NCI-H748 treated with DMSO at 0.1 percent for 48 hours (cell line): ENCODE measurements around the gene ATP6V0B.
A peak's percentile ranks its signal among the peaks of the same experiment; 100 is the strongest.

Source experiments
- DNase-seq: peaks from one replicate; lab custom pipeline; 2025; lab: John Stamatoyannopoulos, UW

The ATP6V0B gene

DNA sequence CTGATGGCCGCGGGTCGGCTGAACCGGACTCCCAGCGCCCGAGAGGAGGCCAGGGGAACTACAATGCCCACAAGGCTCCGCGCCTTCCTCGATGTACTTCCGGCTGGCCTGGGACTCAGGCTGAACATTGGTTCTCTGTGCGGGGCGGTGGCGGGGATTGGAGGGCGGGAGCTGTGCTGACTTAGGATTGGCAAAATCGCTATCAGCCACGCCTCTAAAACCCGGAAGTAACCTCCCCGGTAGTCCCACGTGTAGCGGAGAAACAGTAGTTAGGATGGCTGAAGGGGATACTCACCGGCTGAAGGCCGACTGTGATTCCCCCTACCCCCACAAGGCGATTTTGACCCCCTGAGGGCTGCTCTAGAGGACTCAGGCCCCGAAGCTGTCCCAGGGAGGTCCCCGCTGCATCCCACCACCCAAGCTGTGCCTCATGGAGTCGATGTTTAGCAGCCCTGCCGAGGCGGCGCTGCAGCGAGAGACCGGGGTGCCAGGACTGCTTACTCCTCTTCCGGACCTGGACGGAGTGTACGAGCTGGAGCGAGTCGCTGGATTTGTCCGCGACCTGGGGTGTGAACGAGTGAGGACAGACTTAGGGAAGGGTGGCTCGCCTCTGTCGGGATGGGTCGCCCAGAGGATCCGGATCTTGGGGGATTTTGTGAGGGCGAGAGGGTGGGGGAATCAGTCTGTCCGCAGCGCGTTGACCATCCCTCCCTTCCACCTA is 4.9 kb upstream of the ATP6V0B start, which contains the start of gene DPH2:
Gene DPH2, plus strand, starts transcription at position 265 of the 721 bp plus-strand sequence. Its CDS starts 166 bp downstream, at position 431.
- peak; percentile 98 for DNase-seq

DNA sequence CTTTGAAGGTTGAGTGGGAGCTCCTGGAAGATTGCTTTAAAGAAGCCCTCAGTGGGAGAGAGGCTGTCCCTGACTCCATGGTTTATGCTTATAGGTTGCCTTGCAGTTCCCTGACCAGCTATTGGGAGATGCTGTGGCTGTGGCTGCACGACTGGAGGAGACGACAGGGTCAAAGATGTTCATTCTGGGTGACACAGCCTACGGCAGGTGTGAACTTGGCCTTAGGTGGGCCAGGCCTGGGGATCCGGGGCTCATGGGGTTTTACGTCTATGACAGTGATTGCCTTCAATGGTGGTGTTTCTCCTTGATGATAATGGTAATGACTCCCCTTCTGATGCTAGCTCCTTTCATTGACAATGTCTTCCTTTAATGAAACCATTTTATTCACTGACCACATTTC is 4.3 kb upstream of the ATP6V0B start:
- no peak for DNase-seq

DNA sequence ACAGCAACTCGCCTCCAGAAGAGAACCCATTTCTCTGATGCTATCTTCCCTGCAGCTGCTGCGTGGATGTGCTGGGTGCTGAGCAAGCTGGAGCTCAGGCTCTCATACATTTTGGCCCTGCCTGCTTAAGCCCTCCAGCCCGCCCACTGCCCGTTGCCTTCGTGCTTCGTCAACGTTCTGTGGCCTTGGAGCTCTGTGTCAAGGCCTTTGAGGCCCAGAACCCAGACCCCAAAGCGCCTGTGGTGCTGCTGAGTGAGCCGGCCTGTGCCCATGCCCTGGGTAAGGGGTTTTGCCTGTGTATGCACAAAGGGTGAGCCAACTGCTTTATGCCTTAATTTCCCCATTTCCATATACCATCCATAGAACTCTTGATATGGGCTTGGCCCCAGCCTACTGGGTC is 3.8 kb upstream of the ATP6V0B start:
- DNase-seq = no peak

- no peak for DNase-seq
These were observed 3.3 kb upstream of the ATP6V0B start for GRCh38 chr1:43971336-43971980.

- DNase-seq = peak; percentile 47
These were observed 748 bp upstream of the ATP6V0B start for GRCh38 chr1:43973981-43974442.

GRCh38 chr1:43975249-43975961 is 645 bp downstream of the ATP6V0B start:
- no peak for DNase-seq

- DNase-seq = no peak
These were observed 1.3 kb downstream of the ATP6V0B start for GRCh38 chr1:43976045-43976444.

GRCh38 chr1:43976890-43977289 is 2.1 kb downstream of the ATP6V0B start:
- DNase-seq = no peak

DNA sequence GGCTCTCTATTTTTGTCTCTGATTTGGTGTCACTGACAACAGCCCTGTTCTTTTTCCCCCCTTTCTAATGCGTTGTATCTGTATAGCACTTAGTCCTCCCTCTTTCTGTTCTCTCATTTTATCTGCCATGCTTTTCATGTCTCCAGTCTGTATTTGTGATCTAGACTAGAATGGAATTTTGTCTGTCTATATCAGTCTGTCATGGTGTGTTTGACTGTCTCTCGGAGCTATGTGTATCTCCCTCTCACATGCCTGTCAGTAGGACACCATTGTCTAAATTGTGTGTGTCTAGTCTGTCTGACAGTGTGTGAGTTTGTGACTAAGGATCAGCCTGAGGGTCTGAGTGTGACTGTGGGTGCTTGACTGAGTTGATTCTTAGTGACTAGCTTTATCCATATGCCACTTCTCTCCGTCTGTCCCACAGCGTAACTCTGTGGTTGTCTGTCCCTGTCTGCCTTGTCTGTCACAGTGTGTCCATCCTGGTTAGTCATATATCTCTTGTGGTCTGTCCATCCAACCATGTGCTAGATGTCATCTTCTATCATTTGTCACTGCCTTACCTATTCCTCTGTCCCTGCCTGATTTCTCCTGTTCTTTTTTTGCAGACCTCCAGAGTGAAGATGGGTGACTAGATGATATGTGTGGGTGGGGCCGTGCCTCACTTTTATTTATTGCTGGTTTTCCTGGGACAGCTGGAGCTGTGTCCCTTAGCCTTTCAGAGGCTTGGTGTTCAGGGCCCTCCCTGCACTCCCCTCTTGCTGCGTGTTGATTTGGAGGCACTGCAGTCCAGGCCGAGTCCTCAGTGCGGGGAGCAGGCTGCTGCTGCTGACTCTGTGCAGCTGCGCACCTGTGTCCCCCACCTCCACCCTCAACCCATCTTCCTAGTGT is 2.9 kb downstream of the ATP6V0B start:
- DNase-seq = no peak

DNA sequence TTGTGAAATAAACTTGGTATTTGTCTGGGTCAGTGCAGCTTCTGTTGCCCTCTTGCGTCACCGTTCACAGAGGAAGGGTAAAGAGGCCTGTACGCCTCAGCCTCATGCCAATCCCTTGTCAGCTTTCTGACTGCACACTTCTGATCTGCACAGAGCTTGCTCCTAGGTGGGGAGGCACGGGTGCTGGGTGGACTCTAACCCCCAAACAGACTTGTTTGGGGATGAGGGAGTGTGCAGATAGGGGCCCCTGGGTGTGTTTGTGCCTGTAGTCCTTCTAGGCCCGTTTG is 3.4 kb downstream of the ATP6V0B start:
- DNase-seq = no peak

GRCh38 chr1:43978551-43979260 is 3.9 kb downstream of the ATP6V0B start, which contains the start of gene B4GALT2:
Gene B4GALT2, plus strand, starts transcription at chr1:43979210. Its CDS starts 1,951 bp downstream, at chr1:43981161.
- DNase-seq = peak; percentile 33

- no peak for DNase-seq
These were observed 4.4 kb downstream of the ATP6V0B start for GRCh38 chr1:43979261-43979527.

- DNase-seq = peak; percentile 12
These were observed 4.9 kb downstream of the ATP6V0B start for GRCh38 chr1:43979528-43980254.

- DNase-seq = no peak
These were observed 5.7 kb downstream of the ATP6V0B start for GRCh38 chr1:43980255-43981134.

- DNase-seq = no peak
These were observed 6.4 kb downstream of the ATP6V0B start for GRCh38 chr1:43981135-43981491.

GRCh38 chr1:43981636-43982035 is 6.9 kb downstream of the ATP6V0B start:
- DNase-seq = no peak

- no peak for DNase-seq
These were observed 7.5 kb downstream of the ATP6V0B start for GRCh38 chr1:43982241-43982640.

GRCh38 chr1:43982808-43983207 is 8.0 kb downstream of the ATP6V0B start:
- DNase-seq = no peak

DNA sequence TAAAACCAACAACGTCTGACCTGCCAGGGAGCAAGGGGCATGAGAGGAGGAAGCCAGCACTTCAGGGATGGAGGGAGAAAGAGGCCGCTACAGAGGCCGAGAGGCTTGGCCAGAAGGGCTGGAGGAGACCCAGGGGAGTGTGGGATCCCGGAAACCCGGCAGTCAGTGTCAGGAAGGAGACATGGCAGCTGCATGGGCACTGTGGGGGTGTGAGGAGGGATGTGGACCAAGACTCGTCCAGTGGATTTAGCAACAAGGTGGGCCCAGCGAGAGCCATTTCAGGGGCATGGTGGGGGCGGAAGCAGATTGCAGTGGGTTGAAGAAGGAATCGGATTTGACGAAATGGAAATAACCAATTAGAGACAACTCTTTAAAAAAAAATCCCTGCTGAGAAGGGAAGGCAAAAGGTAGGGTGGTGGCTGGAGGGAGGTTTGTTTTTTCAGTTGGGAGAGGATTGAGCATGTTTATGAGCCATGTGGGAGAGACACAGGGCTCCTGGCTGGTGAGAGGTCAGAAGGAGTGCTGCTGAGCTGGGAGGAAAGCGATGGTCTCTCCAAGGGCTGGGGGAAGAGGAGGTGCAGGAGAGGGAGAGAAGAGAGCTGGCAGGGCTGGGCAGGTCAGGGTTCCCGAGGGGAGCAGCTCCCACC is 8.6 kb downstream of the ATP6V0B start:
- no peak for DNase-seq
